ENCODE data around the gene LARP6.

LARP6 gene

DNA sequence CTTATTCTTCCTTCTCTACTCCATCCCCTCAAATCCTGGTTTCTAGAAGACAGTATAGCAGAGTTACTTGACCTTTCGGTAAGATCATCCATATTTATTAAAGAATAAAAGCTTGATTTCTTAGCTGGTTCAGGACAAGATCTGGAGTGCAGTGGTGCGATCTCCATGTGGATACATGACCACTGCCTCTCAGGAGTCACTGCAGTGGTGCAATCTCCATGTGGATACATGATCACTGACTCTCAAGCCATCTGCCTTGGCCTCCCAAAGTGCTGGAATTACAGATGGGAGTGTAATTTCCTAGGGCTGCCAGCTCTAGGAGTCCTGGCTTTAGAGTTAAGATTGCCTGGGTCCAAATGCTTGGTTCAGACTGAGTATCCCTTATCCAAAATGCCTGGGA, 16.5 kb downstream of the LARP6 start:
- TF ChIP-seq, protein P1, sequence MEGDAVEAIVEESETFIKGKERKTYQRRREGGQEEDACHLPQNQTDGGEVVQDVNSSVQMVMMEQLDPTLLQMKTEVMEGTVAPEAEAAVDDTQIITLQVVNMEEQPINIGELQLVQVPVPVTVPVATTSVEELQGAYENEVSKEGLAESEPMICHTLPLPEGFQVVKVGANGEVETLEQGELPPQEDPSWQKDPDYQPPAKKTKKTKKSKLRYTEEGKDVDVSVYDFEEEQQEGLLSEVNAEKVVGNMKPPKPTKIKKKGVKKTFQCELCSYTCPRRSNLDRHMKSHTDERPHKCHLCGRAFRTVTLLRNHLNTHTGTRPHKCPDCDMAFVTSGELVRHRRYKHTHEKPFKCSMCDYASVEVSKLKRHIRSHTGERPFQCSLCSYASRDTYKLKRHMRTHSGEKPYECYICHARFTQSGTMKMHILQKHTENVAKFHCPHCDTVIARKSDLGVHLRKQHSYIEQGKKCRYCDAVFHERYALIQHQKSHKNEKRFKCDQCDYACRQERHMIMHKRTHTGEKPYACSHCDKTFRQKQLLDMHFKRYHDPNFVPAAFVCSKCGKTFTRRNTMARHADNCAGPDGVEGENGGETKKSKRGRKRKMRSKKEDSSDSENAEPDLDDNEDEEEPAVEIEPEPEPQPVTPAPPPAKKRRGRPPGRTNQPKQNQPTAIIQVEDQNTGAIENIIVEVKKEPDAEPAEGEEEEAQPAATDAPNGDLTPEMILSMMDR (IDR thresholded peaks at IDR 0.05) = no peak

DNA sequence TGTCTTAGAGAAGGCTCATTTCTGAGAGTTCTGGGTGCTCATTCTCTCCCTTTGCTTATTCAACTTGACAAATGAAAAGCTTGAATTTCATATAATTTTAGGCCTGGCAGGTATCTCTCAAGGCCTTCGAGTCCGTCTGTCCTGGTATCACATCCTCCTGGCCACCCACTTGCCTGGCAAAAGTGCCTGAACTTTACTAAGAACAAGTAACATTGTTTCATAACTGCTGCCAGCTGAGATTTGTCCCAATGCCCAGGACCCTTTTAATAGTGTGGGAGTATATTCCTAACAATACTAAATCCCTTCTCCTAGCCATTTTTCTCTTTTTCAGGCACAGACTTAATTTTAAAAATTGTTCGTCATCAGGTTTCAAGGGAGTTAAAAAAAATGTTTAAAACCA, 18.1 kb downstream of the LARP6 start:
- TF ChIP-seq, protein P1 (IDR thresholded peaks at IDR 0.05) = no peak

DNA sequence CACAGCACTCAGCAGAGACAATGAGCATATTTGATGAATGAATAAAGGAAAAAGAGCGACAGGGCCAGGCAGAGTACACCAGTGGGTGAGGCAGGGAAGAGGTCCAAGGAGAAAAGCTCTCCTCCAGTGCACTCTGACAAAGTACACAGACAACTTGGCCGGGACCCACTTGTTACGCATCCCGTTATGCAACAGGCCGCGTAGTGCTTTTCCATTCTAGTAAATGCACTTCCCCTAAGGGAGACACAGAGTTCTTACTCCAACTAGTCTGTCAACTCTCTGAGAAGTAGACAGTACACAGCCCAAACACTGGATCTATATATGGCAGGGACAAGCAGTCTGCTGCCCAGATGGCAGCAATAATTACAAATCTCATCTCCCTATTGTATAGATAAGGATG, 18.5 kb downstream of the LARP6 start:
- TF ChIP-seq, protein P1 (IDR thresholded peaks at IDR 0.05) = no peak

DNA sequence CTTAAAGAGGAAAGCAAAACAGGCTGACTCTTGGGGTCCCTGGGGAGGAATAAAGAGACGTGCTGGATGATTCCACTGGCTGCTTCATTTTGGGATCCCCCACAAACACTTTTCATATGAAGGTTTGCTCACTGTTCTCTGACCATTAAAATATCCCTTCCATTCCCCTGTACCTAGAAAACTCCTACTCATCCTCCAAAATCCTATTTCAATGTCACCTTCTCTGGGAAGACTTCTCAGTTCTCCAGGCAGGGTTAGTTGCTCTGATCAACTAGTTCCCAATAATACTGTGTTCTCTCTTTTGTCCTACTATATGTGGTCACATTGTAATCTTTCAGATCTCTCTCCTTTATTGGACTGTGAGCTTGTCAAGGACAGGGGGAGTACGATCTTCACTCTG, 19.0 kb downstream of the LARP6 start:
- TF ChIP-seq, protein P1 (IDR thresholded peaks at IDR 0.05) = no peak

DNA sequence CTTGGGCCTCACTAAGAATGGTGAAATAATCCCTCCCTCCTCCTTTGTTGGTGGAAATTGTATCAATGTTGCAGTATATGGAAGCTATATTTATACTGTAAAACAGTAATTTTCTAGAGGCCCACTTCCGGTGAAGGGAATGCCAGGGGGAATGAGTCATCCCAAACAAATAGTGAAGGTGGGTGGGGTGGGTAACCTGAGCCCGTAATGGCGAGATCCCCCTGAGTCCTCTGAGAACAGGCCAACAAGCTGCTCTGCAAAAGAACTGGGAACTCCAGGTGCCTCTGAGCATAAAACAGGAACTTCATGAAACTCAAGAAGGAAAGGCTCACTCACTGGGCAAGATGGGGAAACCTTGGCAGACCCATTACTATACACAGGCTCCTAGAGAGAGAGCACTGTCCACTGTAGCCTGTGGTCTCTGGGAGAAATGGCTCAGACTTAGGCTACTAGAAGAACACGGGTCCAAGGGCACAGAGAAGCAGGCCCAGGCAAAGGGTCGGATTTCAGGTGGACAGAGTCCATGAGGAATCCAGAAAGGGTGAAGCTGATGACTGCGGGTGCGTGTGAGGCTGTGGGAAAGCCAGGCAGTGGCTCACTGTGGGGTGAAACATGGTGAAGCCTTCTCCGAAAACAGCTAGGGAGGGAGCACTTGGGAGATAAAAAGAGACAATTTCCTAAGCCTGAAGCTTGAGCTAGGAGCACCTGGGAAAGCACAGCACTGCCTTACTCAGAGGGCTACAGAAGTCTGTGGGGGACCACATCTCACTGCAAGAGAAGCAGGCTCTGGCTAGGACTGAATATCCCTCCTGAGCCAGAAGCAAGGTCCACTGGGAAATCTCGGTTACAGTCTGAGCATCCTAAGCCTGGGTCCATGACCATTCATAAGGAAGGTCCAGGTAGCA, 19.8 kb downstream of the LARP6 start:
- TF ChIP-seq, protein P1 (IDR thresholded peaks at IDR 0.05) = no peak

DNA sequence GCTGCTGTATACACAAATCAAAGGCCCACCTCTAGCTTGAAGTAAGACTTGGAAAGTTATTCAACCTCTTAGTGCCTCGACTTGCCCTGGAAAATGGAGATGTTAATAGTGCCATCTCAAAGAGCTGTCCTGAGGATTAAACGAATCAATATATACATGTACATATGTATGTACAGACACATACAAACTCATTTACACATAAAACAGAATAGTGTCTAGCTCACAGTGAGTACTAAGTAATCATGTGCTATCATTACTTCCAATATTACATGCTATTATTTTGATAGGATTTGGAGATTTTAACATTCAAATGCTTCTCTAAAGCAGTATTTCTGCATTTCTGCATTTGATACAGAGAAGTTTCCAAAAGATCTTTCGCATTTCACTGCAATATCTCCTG, 20.5 kb downstream of the LARP6 start:
- TF ChIP-seq, protein P1 (IDR thresholded peaks at IDR 0.05) = no peak

DNA sequence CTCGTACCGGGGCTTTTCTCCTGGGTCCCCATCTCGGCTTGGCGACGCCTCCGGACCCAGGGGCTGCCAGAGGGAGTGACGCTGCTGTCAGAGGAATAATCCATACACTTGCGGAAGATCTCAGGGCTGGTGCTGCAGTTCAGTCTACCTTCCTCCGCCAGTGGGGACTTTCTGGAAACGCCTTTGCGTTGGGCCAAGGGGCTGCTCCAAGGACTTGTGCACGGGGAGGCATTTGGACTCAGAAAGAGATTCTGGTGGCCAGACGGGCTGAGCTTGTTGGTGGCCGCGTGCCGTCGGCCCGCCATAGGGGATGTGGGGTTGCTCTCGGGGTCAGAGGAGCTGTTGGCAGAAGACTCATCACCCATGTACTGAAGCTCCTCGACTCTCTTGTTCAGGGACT, 21.8 kb downstream of the LARP6 start:
- TF ChIP-seq, protein P1 (IDR thresholded peaks at IDR 0.05) = no peak
